ENCODE data around the gene RPAP3. TPM values are rescaled to one million over a fixed set of nuclear protein-coding genes. Genes with fewer than 3 reads are reported as not detected.

The RPAP3 gene
- total RNA-seq, 1 experiment from 2014 or later = 48.9 TPM

- no CpG with 5 or more reads among the region's 7 CpGs for WGBS (ENCODE audit: extremely low coverage, insufficient read length, low lambda C conversion rate)
- Histone ChIP-seq H2BK15ac (ENCODE audit: low read depth, low read length) (no peak overlapping the region), H3K4me2 (ENCODE audit: insufficient read depth, insufficient read length, low read length) (no peak overlapping the region), H3K27me3 (ENCODE audit: insufficient read depth, low read length) (no peaks in the 10 kb centered on the region), H4K91ac (ENCODE audit: insufficient read length, low read depth, low read length) (no peak overlapping the region), H3K18ac (ENCODE audit: insufficient read length, low read depth, low read length) (no peak overlapping the region), H4K20me1 (ENCODE audit: control insufficient read depth, insufficient read depth, insufficient read length) (no peaks in the 10 kb centered on the region), H3K23me2 (ENCODE audit: insufficient read length, low read depth, low read length, poor library complexity, severe bottlenecking) (no peaks in the 10 kb centered on the region), H2AFZ (ENCODE audit: low read length) (no peak overlapping the region), H2BK12ac (ENCODE audit: insufficient read length, low read depth, low read length) (no peak overlapping the region), H3K79me1 (ENCODE audit: insufficient read depth, low read depth, low read length, poor library complexity, severe bottlenecking) (no peaks in the 10 kb centered on the region), H3K9ac (ENCODE audit: extremely low read depth, insufficient read length, low read length) (no peak overlapping the region), H3K23ac (ENCODE audit: insufficient read length, low read depth, low read length) (no peak overlapping the region), H3K4me1 (ENCODE audit: insufficient read depth, low read length) (peaks cover 16% of the 10 kb centered on the region), H3K56ac (ENCODE audit: insufficient read length, low read depth, low read length) (no peak overlapping the region), H2BK20ac (ENCODE audit: low read depth, low read length, poor library complexity, severe bottlenecking) (no peak overlapping the region), H3K27ac (ENCODE audit: insufficient read length, low read depth, low read length) (no peak overlapping the region), H2BK120ac (ENCODE audit: low read depth, low read length, poor library complexity, severe bottlenecking) (no peak overlapping the region), H2BK5ac (ENCODE audit: insufficient read length, low read length) (no peak overlapping the region), H3K4ac (ENCODE audit: low read depth, low read length) (no peak overlapping the region), H3K79me2 (ENCODE audit: insufficient read depth, low read length) (no peaks in the 10 kb centered on the region), H3K9me3 (ENCODE audit: control insufficient read depth, low read depth, low read length) (no peaks in the 10 kb centered on the region), H3K14ac (ENCODE audit: insufficient read depth, low read length) (no peak overlapping the region), H4K5ac (ENCODE audit: insufficient read length, low read depth, low read length) (no peak overlapping the region), H4K8ac (replicated peaks; ENCODE audit: insufficient read length, low read depth, low read length) (no peak overlapping the region), H2AK5ac (ENCODE audit: insufficient read length, low read length) (no peak overlapping the region), H3T11ph (ENCODE audit: low read length) (no peak overlapping the region)
- no peak overlapping the region for H3K4me3 Mint-ChIP-seq
- DNase-seq = no peak
- no peaks in the 10 kb centered on the region for H3K9me3 Mint-ChIP-seq
- H3K4me1 Mint-ChIP-seq = peaks cover 20 to 23% of the 10 kb centered on the region in 2 experiments
- H3K27ac Mint-ChIP-seq = peak overlapping the region in 2 of 3 experiments; percentile 28 to 67; a peak in 2 of 7 replicates
- no peaks in the 10 kb centered on the region; the same call in 1 of the 2 replicates for H3K27me3 Mint-ChIP-seq (ENCODE audit: low read depth)
- TF ChIP-seq, protein P1, sequence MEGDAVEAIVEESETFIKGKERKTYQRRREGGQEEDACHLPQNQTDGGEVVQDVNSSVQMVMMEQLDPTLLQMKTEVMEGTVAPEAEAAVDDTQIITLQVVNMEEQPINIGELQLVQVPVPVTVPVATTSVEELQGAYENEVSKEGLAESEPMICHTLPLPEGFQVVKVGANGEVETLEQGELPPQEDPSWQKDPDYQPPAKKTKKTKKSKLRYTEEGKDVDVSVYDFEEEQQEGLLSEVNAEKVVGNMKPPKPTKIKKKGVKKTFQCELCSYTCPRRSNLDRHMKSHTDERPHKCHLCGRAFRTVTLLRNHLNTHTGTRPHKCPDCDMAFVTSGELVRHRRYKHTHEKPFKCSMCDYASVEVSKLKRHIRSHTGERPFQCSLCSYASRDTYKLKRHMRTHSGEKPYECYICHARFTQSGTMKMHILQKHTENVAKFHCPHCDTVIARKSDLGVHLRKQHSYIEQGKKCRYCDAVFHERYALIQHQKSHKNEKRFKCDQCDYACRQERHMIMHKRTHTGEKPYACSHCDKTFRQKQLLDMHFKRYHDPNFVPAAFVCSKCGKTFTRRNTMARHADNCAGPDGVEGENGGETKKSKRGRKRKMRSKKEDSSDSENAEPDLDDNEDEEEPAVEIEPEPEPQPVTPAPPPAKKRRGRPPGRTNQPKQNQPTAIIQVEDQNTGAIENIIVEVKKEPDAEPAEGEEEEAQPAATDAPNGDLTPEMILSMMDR (conservative IDR thresholded peaks at IDR 0.05) = no peak
- H3K36me3 Mint-ChIP-seq (ENCODE audit: insufficient read depth in 1 of 3, low read depth in 3 of 3) = peaks cover 0 to 8% (median 6%) of the 10 kb centered on the region in 3 experiments; a peak in 5 of 7 replicates
Measured at GRCh38 chr12:47752552-47752951, 46.7 kb upstream of the RPAP3 start.

Data from H9 (cell line).